Peyer's patch (tissue), 4 donors: ENCODE data around the gene SMTN.

Source experiments
- CTCF ChIP-seq, 6 experiments: fragments of 450-650 bp in 4 of 6; fragments of 200-600 bp in 2 of 6; sonication (generic) in 1 of 6; IDR thresholded peaks; one replicate each; pipeline ENCODE4 v1.5.1; 2017 to 2019; ENCODE audit warnings: antibody characterized with exemption in 6 of 6, mild to moderate bottlenecking in 3 of 6, moderate library complexity in 1 of 6
- POLR2A ChIP-seq, 2 donors: fragments of 450-650 bp; IDR thresholded peaks; one replicate each; pipeline ENCODE4 v1.5.1; 2017; ENCODE audit warnings: antibody characterized with exemption in 2 of 2, mild to moderate bottlenecking in 2 of 2, moderate library complexity in 2 of 2

DNA sequence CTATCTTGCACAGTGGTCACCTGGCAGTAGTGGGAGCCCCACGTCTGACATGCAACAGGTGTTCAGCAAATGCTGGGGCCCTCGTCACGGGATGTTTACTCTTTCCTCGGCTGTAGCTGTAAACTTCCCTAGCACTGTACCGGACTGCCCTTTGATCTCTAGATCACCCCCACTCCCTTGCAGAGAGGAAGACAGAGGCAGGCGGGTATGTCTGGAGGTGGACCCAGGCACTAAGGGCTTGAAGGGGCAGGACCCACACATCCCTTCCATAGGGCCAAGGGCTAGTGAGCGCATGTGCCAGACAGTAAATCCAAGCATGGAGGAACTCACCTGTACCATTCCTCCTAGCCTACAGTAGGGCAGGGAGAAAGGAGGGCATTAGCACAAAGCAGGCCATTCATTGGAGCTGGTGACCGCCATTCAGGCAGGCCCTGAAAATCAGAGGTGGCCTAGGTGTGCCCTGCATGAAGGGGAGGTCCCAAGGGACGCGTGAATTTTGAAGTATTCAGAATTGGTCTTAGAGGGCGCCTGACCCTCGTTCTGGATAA, 1.9 kb upstream of the SMTN start:
- TF ChIP-seq CTCF (IDR thresholded peaks at IDR 0.05) (no peak), POLR2A (IDR thresholded peaks at IDR 0.05) (no peak)
